HG02588 (cell line): ENCODE measurements around the gene DGKD.

Experiments
- ATAC-seq: cut with Tn5 transposase; IDR thresholded peaks from one replicate; pipeline ENCODE4 v1.9.1; 2021; ENCODE audit warnings: mild to moderate bottlenecking, moderate library complexity; ENCODE audit not compliant: unreplicated experiment

DGKD gene

GRCh38 chr2:233423552-233423860, 69.2 kb downstream of the DGKD start:
- ATAC-seq = no peak

- no peak for ATAC-seq
These were observed 70.1 kb downstream of the DGKD start for GRCh38 chr2:233424154-233424951.

DNA sequence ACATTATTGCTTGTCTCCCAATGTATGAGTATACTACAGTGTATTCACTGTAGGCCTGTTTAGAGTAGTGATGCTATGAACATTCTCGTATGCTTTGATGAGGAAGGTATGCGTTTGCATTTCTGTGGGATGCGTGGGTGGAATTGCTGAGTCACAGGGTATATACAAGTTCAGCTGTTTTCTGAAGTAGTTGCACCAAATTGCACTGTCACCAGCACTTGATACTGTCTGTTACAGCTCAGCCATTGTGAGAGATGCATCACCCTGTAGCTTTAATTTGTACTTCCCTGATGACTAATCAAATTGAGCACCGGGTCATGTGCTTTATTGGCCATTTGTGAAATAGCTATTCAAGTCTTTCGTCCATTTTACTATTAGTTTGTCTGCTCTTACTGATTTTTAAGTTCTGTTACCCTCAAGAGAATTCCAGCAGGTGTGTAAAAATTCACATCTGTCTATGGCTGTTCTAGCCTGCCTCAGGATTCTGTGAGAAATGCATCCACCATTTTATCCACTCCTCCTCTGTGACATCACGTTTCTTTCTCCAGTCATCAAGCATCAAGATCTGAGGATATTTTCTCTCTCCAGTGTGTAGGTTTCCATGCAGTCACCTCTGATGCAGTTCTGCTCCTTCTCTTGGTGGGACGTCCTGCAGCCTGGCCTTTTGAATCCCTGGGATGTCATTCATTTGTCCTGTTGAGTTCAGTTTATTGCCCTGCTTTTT, 72.5 kb downstream of the DGKD start:
- no peak for ATAC-seq

GRCh38 chr2:233428008-233428407, 73.7 kb downstream of the DGKD start:
- no peak for ATAC-seq

GRCh38 chr2:233428438-233428837, 74.1 kb downstream of the DGKD start:
- no peak for ATAC-seq

DNA sequence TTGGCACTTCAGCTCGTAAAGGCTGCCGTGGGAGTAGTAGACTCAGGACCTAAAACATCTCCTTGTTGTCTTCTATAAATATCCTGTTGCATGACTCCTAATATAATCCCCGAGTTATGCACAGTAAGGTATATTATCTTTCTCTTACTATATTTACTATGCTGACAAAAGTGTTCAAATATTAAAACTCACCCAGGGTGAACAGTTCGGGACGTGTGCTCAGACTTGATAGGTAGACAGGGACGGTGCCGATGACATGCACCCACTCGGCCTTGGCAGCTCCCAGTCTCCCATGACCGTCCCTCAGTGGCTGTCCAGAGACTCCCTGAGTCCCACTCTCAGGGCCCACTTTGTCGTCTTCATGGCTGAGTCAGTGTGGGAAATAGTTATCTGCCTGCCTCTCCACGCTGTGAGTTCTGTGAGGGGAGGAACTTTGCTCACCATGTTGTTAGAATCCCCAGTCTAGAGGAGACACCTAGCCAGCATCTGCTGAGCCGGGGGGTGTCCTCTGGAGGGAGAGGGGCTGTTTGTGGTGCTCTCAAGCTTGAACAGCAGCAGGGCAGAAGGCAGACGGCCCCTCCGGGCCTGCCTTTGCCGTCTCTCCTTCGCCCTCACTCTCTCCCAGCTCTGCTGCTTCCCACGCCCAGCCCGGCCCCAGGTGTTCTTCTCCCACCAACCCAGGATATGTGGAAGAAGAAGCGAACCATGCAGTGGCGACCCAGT, 75.0 kb downstream of the DGKD start:
- no peak for ATAC-seq

DNA sequence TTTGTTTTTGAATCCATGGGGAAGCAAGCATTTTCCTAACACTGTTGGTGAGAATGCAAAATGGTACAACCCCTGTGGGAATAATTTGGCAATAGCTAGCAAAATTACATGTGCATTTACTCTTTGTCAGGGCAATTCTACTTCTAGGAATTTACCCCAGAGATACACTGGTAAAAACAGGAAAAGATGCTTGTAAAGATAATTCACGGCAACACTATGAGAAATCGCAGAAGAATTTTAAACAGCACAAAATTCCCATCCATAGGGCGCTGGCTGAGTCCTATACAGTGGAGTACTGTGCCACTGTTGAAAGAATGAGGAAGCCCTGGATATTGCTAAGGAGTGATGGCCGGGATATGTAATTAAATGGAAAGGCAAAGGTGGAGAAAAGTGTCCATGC, 75.8 kb downstream of the DGKD start:
- no peak for ATAC-seq

GRCh38 chr2:233430651-233431050, 76.4 kb downstream of the DGKD start:
- no peak for ATAC-seq

- ATAC-seq = no peak
These were observed 78.7 kb downstream of the DGKD start for GRCh38 chr2:233433029-233433428.

- ATAC-seq = no peak
These were observed 79.5 kb downstream of the DGKD start for GRCh38 chr2:233433794-233434193.

DNA sequence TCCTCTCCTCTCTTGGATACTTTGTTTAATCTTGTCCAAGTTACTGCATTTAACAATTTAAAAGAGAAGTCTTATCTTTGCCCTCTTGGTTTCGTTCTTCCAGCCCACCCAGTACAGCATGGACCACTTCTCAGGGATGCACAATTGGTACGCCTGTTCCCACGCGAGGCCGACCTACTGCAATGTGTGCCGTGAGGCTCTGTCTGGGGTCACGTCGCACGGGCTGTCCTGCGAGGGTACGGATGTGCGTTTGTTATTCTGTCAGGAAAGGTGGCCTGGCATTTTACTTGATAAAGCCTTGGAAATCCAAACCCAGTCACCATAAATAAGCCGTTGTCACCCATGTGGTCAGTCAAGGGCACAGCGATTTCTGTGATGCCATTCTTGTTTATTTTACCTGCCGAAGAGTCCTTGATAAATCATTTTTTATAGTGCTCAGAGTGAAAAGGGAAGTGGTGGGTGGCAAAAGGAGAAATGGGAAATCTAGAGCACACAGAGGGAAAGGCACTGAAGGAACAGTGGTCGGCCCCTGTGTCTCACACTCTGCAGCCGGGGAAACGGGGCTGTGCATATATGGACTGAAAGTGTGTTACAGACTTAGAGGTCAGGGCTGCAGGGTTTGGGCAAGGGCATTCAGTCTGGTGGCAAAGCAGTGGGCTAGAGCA, 80.5 kb downstream of the DGKD start:
- no peak for ATAC-seq

- no peak for ATAC-seq
These were observed 81.3 kb downstream of the DGKD start for GRCh38 chr2:233435436-233436190.

DNA sequence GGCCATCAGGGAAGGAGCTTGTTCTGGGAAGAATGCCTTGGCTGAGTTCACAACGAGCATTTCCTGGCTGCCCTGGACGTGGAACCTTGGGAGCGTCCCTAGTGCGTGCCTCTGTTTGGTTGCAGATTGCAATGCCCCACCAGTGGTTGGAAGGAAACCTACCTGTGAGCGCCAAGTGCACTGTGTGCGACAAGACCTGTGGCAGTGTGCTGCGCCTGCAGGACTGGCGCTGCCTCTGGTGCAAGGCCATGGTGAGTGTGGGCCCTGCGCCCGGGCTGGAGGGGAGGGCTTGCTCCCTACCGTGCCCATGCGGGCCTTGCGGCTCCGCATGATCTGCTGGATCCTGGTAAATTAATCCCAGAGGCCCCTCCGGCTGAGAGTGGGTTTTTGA, 81.9 kb downstream of the DGKD start:
- ATAC-seq = no peak

- no peak for ATAC-seq
These were observed 82.6 kb downstream of the DGKD start for GRCh38 chr2:233436691-233437438.

DNA sequence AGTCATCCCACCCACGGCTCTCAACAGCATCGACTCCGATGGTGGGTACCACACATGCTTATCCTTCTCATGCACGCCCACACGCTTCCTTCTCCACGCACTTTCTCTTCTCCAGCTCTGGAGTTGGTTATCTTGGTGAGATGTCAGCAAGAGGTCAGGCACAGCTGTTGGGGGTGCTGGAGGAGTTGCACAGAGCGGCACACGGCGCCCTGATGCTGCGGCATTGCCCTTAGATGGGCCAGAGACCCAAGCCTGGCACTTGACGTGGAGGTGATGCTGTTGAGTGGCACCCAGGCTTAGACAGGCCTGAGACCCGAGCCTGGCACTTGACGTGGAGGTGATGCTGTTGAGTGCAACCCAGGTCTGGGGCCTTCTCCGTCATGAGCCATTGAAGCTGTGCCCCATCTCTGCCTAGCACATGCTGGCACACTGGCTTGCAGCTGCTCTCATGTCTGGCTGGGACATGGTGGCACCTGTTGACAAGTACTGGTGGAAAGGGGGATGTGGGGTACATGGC, 83.2 kb downstream of the DGKD start:
- no peak for ATAC-seq

DNA sequence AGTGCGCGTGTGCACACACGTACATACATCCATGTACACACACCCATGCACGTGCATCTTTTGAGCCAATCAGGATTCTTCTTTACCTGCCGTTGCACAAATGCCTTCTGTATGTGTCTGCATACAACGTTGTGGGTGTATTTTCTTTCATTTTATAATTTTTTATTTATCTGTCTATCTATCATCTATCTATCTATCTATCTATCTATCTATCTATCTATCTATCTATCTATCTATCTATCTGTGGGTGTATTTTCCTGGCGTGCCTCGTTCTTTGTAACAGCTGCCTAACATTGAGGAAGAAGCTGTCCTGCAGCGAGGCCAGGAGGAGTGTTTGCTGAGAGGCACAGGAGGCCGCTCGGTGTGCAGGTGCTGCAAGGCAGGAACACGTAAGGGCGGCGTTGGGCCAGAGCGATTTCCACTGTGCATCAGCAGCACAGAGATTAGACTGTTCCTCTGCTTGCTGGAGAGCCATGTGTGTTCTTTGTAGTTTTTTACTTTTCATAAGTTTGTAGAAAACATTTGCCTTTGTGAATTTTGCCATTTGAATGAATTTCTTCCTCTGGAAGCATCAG, 84.4 kb downstream of the DGKD start:
- no peak for ATAC-seq

DNA sequence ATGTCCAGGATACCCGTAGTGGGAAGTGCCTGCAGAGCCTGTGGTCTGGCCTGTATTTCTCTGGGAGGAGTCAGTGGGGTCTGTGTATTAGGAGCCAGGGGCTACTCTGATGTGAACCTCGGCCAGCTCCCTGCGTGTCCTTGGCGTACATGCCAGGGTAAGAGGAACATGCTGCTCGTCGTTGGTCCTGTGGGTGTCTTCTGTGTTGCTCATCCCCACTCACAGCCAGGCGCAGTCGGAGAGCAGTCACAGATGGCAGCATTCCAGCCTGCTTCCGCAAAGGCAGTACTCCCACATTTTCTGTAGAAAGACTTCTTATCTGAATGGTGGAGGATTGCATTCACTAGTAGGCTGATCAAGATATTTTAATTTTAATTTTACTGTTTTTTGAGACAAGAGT, 84.9 kb downstream of the DGKD start:
- ATAC-seq = no peak

GRCh38 chr2:233440314-233440713, 86.0 kb downstream of the DGKD start:
- ATAC-seq = no peak

DNA sequence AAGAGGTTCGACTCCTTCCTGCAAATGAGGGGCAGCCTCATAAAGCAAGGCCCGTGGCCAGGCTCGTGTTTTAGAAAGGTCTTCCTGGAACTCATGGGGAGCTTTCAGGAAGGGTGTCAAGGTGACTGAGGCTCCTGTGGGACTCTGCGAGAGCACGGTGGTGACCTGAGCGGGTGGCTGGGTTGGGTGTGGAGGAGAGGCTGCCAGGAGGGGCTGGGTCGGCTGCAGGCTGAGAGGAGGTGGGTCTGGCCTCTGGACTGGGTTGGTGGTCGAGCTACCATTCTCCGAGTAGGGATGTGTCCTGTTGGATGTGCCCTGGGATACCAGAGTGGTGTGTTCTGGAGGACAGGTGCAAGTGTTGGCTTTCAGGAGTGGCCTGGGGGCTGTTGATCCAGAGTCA, 86.4 kb downstream of the DGKD start:
- ATAC-seq = no peak
